SU-DHL-6 (cell line): ENCODE measurements around the gene SLC36A2.

Experiments used
- H2AFZ ChIP-seq: fragments of 200-600 bp; sonication (generic); 2 replicates; pipeline ENCODE4 v1.6.1; 2014; ENCODE audit warnings: low read depth, mild to moderate bottlenecking, moderate library complexity, mixed read lengths, antibody characterized with exemption, low read length; ENCODE audit not compliant: severe bottlenecking
- H3F3A ChIP-seq: fragments of 200-600 bp; shearing (Covaris generic); 2 replicates; pipeline ENCODE4 v1.6.0; 2016; ENCODE audit warnings: antibody characterized with exemption, mild to moderate bottlenecking; ENCODE audit not compliant: insufficient read depth
- H3K27ac ChIP-seq: fragments of 200-600 bp; sonication (generic); 2 replicates; pipeline ENCODE4 v1.5.1; 2016; ENCODE audit warnings: low read depth, mild to moderate bottlenecking, low read length, moderate library complexity, mixed read lengths
- H3K27me3 ChIP-seq: fragments of 200-600 bp; sonication (generic), shearing (Covaris generic); 2 replicates; pipeline ENCODE4 v1.6.0; 2014; ENCODE audit warnings: mild to moderate bottlenecking, low read length
- H3K36me3 ChIP-seq: fragments of 200-600 bp; sonication (generic); 2 replicates; pipeline ENCODE4 v1.6.1; 2014; ENCODE audit warnings: mild to moderate bottlenecking, low read length, mixed read lengths
- H3K4me2 ChIP-seq: fragments of 300-600, 200-600 bp; shearing (Covaris generic), sonication (generic); 2 replicates; pipeline ENCODE4 v1.6.0; 2014; ENCODE audit warnings: low read length, low read depth, mild to moderate bottlenecking; ENCODE audit not compliant: poor library complexity, severe bottlenecking
- H3K4me3 ChIP-seq: fragments of 200-600 bp; sonication (generic); 2 replicates; pipeline ENCODE4 v1.5.1; 2014; ENCODE audit warnings: antibody characterized with exemption, low read length, mild to moderate bottlenecking, mixed read lengths; ENCODE audit not compliant: insufficient read depth, poor library complexity, severe bottlenecking
- H3K79me2 ChIP-seq: fragments of 200-600 bp; sonication (generic); 2 replicates; pipeline ENCODE4 v1.6.1; 2014; ENCODE audit warnings: mild to moderate bottlenecking, low read length, moderate library complexity; ENCODE audit not compliant: insufficient read depth
- H3K9ac ChIP-seq: fragments of 200-600 bp; sonication (generic); 2 replicates; pipeline ENCODE4 v1.7.0; 2014; ENCODE audit warnings: mild to moderate bottlenecking, low read length
- H3K9me2 ChIP-seq: fragments of 200-600 bp; sonication (generic); replicated peaks from 2 replicates; pipeline ENCODE4 v1.6.1; 2014; ENCODE audit warnings: low read length; ENCODE audit not compliant: insufficient read depth
- H3K9me3 ChIP-seq: fragments of 200-600 bp; sonication (generic); 2 replicates; pipeline ENCODE4 v1.6.1; 2014; ENCODE audit warnings: low read length, mixed read lengths; ENCODE audit not compliant: insufficient read depth
- H4K20me1 ChIP-seq: fragments of 200-600 bp; sonication (generic); 2 replicates; pipeline ENCODE4 v1.6.1; 2014; ENCODE audit warnings: low read depth, mild to moderate bottlenecking, antibody characterized with exemption, low read length, moderate library complexity, mixed read lengths
- CTCF ChIP-seq: fragments of 200-600 bp; sonication (generic); IDR thresholded peaks from one replicate; pipeline ENCODE4 v1.5.1; 2017; ENCODE audit warnings: antibody characterized with exemption, mild to moderate bottlenecking, low read length, moderate library complexity; ENCODE audit not compliant: insufficient read depth, poor library complexity, severe bottlenecking
- EZH2phosphoT487 ChIP-seq: fragments of 200-600 bp; sonication (generic), shearing (Covaris generic); conservative IDR thresholded peaks from 2 replicates; pipeline ENCODE4 v1.6.1; 2018; ENCODE audit warnings: mild to moderate bottlenecking, antibody characterized with exemption, low read length, moderate library complexity, mixed read lengths

Gene SLC36A2

GRCh38 chr5:151293624-151294023, 53.7 kb downstream of the SLC36A2 start:
- Histone ChIP-seq H3K9me3 (no peaks in the 10 kb centered on the region), H3K36me3 (no peaks in the 10 kb centered on the region), H3K4me3 (no peak overlapping the region), H4K20me1 (no peaks in the 10 kb centered on the region), H3K4me2 (no peak overlapping the region), H3K27ac (no peak overlapping the region), H3K79me2 (no peaks in the 10 kb centered on the region), H3K9me2 (no peaks in the 10 kb centered on the region), H3K9ac (no peak overlapping the region), H3K27me3 (no peaks in the 10 kb centered on the region), H3F3A (no peaks in the 10 kb centered on the region), H2AFZ (no peak overlapping the region)
- TF ChIP-seq CTCF, result no peak
- TF ChIP-seq EZH2phosphoT487, result no peak

- Histone ChIP-seq H3K36me3 (no peaks in the 10 kb centered on the region), H3K4me3 (no peak overlapping the region), H3K9me2 (no peaks in the 10 kb centered on the region), H4K20me1 (no peaks in the 10 kb centered on the region), H3K27ac (no peak overlapping the region), H2AFZ (no peak overlapping the region), H3K9ac (no peak overlapping the region), H3F3A (no peaks in the 10 kb centered on the region), H3K79me2 (no peaks in the 10 kb centered on the region), H3K9me3 (no peaks in the 10 kb centered on the region), H3K27me3 (no peaks in the 10 kb centered on the region), H3K4me2 (no peak overlapping the region)
- TF ChIP-seq CTCF, result peak; percentile 34
- no peak for TF ChIP-seq EZH2phosphoT487
Measured at GRCh38 chr5:151288180-151288579, 59.2 kb downstream of the SLC36A2 start.

GRCh38 chr5:151286246-151286645, 61.1 kb downstream of the SLC36A2 start:
- Histone ChIP-seq H3K9me2 (no peaks in the 10 kb centered on the region), H4K20me1 (no peaks in the 10 kb centered on the region), H3F3A (no peaks in the 10 kb centered on the region), H3K9ac (no peak overlapping the region), H3K27ac (no peak overlapping the region), H3K4me3 (no peak overlapping the region), H3K27me3 (no peaks in the 10 kb centered on the region), H2AFZ (no peak overlapping the region), H3K79me2 (no peaks in the 10 kb centered on the region), H3K9me3 (no peaks in the 10 kb centered on the region), H3K4me2 (no peak overlapping the region), H3K36me3 (no peaks in the 10 kb centered on the region)
- no peak for TF ChIP-seq CTCF
- TF ChIP-seq EZH2phosphoT487, result no peak
